HG02571 (cell line): Measurements from ENCODE around the gene RAPGEF5.

ENCODE experiments used
- ATAC-seq: cut with Tn5 transposase; IDR thresholded peaks from one replicate; pipeline ENCODE4 v1.9.1; 2021; ENCODE audit warnings: mild to moderate bottlenecking, moderate library complexity; ENCODE audit not compliant: unreplicated experiment

Gene RAPGEF5

GRCh38 chr7:22317632-22318031, 39.3 kb downstream of the RAPGEF5 start:
- ATAC-seq = no peak

GRCh38 chr7:22316914-22317313, 40.0 kb downstream of the RAPGEF5 start:
- no peak for ATAC-seq

GRCh38 chr7:22307816-22308215, 49.1 kb downstream of the RAPGEF5 start:
- ATAC-seq = no peak

- ATAC-seq = no peak
Measured at GRCh38 chr7:22305706-22306105, 51.2 kb downstream of the RAPGEF5 start.

- ATAC-seq = no peak
Measured at GRCh38 chr7:22302951-22303423, 54.0 kb downstream of the RAPGEF5 start.

- ATAC-seq = no peak
Measured at GRCh38 chr7:22302193-22302592, 54.8 kb downstream of the RAPGEF5 start.

GRCh38 chr7:22301790-22302189, 55.2 kb downstream of the RAPGEF5 start:
- ATAC-seq = no peak

- ATAC-seq = no peak
Measured at GRCh38 chr7:22300839-22301238, 56.1 kb downstream of the RAPGEF5 start.

GRCh38 chr7:22296916-22297315, 60.0 kb downstream of the RAPGEF5 start:
- ATAC-seq = no peak

- no peak for ATAC-seq
Measured at GRCh38 chr7:22296265-22296566, 60.7 kb downstream of the RAPGEF5 start.

- ATAC-seq = no peak
Measured at GRCh38 chr7:22295402-22296264, 61.3 kb downstream of the RAPGEF5 start.

- no peak for ATAC-seq
Measured at GRCh38 chr7:22292531-22292930, 64.4 kb downstream of the RAPGEF5 start.

GRCh38 chr7:22291977-22292376, 65.0 kb downstream of the RAPGEF5 start:
- no peak for ATAC-seq

GRCh38 chr7:22288202-22288601, 68.8 kb downstream of the RAPGEF5 start:
- ATAC-seq = no peak

GRCh38 chr7:22287412-22287811, 69.5 kb downstream of the RAPGEF5 start:
- no peak for ATAC-seq

- no peak for ATAC-seq
Measured at GRCh38 chr7:22286436-22286835, 70.5 kb downstream of the RAPGEF5 start.

GRCh38 chr7:22281481-22281880, 75.5 kb downstream of the RAPGEF5 start:
- ATAC-seq = no peak

GRCh38 chr7:22280031-22280430, 76.9 kb downstream of the RAPGEF5 start:
- ATAC-seq = no peak

GRCh38 chr7:22278660-22279059, 78.3 kb downstream of the RAPGEF5 start:
- no peak for ATAC-seq

- no peak for ATAC-seq
Measured at GRCh38 chr7:22277375-22277774, 79.6 kb downstream of the RAPGEF5 start.

- ATAC-seq = no peak
Measured at GRCh38 chr7:22275661-22276060, 81.3 kb downstream of the RAPGEF5 start.

GRCh38 chr7:22271311-22271710, 85.6 kb downstream of the RAPGEF5 start:
- ATAC-seq = no peak

GRCh38 chr7:22270371-22270770, 86.6 kb downstream of the RAPGEF5 start:
- ATAC-seq = no peak
